NAMALWA (cell line): ENCODE measurements around the gene KIF7.

Experiments
- DNase-seq: peaks from one replicate; pipeline ENCODE4 v3.0.0-alpha.2; 2015; ENCODE audit warnings: low spot score

Gene KIF7

GRCh38 chr15:89669309-89669865, 14.1 kb upstream of the KIF7 start:
- DNase-seq: no peak

DNA sequence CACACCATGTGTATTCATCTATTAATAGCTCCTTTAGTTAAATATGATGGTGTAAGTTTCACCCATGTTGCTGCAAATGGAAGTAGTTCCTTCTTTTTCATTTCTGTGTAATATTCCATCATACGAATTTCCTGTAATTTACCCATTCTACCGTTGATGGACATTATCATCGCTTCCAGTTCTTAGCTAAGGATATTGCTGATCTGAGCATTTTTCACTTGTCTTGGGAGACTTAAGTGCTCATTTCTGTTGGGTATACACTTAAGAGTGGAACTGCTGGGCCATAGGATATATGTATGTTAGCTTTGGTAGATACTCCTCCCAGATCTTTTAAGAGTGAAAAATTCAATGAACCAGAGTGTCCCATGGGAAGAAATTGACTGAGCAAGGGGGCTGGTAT, 12.9 kb upstream of the KIF7 start:
- no peak for DNase-seq

- DNase-seq: no peak
Observed at GRCh38 chr15:89667706-89667960, 12.4 kb upstream of the KIF7 start.

GRCh38 chr15:89666858-89667705, 11.8 kb upstream of the KIF7 start:
- DNase-seq: no peak

DNA sequence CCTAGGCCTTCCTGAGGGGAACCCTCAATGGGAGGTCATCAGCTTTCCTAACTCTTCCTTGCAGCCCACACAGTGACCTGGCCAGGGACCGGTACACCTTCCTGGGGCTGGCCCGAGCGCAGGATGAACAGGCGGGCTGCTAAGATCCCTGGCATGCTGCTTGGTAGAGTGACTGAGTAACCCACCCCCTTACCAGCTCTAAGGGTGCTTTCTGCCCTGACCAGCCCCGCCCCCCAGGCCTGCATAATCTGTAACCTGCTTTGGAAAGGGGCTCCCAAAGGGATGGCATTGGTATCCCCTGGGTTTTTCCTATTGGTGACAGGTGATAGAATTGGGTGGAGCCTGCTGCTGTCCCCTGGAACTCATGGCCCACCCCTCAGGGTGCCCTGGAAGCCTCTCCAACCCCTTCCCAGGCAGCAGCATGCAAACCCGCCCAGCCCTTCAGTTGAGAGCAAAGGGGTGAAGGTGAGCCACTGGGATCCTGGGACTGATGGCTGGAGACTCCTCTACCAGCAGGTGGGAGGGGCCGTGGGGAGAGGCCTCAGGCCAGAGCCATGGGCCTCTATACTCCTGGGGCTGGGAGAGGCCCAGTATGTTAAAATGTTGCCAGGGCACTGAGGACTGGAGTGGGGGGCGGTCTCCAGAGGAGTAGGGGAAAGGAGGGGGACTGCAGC, 11.1 kb upstream of the KIF7 start:
- no peak for DNase-seq

DNA sequence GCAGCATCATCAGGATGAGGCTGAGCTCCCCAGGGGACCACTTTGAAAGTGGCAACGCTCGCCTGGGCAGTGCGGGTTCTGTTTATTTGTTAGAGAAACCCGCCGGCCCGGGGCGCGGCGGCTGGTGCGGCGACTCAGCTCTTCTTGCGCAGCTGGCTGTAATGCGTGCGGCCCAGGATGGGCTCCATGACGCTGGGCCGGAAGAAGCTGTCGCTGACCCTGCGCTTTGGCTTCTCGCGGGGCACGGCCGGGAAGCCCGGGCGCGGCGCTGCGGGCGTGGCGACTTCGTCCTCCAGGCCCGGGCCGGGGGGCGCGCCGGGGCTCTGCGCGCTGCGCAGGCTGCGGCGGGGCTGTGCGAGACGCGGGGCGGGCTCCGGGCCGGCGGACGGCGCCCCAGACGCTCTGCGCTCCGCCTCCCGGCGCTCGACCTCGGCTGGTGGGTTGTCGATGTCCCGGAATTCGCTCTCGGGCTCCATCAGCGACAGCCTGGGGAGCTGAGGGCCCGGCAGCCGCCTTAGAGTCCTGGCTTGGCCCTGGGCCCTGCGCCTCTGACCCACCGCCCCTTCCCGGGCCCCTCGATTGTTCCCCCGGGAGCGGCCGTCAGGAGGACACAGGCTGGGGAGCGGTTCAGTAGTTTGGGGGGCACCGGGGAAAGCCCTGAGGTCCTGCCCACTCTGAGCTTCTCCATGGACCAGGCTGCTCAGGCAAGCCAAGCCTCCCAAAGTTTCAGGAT, 10.3 kb upstream of the KIF7 start:
- no peak for DNase-seq

- DNase-seq: no peak
Observed at GRCh38 chr15:89664441-89665350, 9.4 kb upstream of the KIF7 start.

DNA sequence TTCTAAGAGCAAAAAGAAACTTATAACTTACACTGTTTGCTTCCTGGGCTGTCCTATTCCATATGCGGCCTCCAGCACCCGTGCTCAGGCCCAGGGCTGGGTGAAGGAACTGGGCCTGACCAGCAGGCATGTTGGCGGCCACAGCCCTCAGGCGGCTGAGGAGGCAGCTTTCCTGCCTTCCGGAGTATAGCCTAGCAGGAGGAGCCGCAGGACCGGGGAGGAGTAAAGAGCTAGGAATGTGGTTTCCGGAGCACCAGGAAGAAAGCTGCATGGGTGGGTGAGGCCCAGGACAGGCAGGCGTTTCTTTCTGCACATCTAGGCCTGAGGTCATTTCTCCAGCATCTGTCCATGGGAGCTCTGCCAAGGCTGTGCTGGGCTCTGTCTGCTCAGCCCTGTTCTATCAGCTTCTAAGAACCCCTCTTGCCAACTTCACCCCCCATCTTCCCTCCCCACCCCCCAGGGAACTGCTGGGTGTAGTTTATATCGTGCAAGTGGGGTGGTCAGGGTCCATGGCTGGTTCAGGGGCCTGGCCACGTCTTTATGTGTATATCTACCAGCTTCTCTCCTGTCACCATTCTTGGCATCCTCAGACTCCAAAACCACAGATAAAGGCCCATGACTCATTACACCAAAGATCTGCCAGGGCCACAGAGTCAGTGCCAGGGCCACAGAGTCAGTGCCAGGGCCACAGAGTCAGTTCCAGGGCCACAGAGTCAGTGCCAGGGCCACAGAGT, 7.8 kb upstream of the KIF7 start:
- no peak for DNase-seq

DNA sequence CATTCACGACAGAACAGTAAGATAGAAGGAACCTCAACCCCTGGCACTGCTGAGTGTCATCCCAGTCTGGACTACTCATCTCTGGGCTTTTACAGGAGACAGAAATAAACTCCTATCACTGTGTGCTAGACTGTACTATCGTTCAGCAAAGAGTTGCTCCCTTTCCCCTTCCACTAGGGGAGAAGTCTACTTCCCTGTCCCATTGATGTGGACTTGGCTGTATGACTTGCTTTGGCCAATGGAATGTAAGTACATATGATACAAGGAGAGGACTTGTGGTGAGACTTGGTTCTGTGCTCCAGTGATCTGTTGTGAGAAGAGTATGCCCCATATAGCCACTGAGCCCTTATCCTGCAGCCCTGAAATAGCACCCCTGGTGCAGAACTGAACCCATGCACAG, 5.3 kb upstream of the KIF7 start:
- DNase-seq: no peak

DNA sequence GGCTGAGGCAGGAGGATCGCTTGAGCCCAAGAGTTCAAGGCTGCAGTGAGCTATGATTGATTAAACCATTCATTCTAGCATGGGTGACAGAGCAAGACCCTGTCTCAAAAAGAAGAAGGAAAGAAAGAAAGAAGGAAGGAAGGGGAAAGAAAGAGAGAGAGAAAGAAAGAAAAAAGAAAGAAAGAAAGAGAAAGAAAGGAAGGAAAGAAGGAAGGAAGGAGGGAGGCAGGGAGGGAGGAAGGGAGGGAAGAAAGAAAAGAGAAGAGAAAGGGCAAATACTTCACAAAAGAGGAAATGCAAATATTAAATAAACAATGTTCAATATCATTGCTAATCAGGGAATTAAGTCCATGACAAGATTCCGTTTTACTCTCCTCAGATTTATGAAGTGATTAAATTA, 4.0 kb upstream of the KIF7 start:
- no peak for DNase-seq

- DNase-seq: no peak
Observed at GRCh38 chr15:89657686-89658200, 2.5 kb upstream of the KIF7 start.

- DNase-seq: no peak
Observed at GRCh38 chr15:89656116-89656815, 999 bp upstream of the KIF7 start.

DNA sequence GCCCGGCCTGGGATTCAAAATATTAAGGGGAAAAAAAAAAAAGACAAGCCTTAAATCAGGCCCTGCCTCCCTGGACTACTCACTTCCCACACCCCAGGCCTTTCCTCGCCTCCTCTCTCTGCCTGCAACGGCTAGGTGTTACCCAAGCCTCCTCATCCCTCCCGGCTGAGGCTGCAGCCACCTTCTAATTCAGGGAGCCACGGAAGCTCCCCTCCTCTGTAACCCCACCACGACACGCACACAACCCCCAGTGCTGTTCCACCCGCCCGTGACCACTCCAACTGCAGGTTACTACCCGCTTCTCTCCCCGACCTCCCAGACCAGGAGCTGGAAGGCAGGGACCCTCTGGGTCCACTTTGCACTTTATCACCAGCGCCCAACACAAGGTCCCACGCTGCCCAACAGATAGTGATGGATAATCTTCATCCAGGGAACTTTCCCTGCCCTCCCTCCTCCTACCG, 936 bp downstream of the KIF7 start:
- no peak for DNase-seq

DNA sequence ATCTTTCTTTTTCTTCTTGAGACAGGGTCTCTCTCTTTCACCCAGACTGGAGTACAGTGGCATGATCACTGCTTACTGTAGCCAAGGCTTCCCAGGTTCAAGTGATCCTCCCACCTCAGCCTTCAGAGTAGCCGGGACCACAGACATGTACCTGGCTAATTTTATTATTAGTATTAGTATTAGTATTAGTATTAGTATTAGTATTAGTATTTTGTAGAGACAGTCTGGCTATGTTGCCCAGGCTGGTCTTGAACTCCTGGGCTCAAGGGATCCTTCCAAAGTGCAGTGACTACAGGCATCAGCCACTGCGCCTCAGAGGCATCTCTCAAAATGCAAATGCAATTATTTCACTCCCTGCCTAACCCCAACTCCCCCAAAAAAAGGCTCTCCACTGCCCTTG, 1.7 kb downstream of the KIF7 start:
- no peak for DNase-seq

DNA sequence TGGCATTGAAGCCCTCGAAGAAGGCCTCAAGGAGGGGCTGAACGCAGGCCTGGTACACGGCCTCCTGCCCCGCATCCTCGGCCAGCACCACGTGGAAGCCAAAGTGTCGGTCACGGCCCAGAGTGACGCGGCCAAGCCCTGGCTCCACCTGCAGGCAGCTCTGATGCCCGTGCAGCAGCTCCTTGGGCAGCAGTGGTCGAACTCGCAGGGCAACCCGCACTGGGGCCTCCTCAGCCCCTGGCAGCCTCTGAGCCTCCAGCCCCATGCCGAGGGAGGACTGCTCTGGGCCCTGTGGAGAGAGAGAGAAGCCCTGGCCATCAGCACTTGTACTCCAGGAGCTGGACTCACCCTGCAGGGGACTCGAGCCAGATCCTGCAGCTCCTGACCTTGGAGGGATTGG, 2.6 kb downstream of the KIF7 start:
- DNase-seq: no peak

DNA sequence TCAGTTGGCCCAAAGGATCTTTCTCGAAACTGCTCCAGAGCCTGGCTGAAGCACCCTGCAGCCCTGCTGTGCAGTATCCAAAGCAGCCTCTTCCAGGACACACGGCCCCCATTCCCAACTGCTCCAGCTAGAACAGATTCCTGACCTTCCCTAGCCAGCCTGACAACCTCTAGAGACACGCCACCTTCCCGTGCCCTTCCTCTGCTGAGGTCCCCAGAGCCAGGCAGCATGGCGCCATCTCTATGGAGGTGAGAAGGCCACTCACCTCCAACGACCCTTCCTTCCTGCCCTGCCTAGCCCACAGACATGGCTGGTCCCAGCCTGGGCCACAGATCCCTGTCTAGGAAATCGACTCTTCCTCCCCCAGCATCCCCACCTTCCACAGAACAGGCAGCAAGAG, 3.1 kb downstream of the KIF7 start:
- no peak for DNase-seq

DNA sequence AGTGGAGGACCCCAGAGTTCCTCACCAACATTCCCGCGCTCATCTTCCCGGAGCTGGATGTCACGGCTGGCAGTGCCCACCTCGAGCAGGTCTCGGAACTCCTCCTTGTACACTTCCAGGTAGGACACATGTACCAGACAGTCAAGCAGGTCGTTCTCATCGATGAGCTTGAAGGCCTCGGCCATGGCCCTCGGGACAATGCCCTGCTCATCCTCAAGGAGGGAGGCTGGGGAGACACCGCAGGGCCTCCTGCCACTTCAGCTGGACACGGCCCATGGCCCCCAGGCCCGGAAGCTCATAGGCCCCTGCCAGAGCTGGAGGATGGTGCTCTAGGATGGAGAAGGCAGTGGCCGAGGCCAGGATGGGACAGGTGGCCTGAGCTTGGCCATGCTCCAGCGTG, 5.6 kb downstream of the KIF7 start:
- no peak for DNase-seq

DNA sequence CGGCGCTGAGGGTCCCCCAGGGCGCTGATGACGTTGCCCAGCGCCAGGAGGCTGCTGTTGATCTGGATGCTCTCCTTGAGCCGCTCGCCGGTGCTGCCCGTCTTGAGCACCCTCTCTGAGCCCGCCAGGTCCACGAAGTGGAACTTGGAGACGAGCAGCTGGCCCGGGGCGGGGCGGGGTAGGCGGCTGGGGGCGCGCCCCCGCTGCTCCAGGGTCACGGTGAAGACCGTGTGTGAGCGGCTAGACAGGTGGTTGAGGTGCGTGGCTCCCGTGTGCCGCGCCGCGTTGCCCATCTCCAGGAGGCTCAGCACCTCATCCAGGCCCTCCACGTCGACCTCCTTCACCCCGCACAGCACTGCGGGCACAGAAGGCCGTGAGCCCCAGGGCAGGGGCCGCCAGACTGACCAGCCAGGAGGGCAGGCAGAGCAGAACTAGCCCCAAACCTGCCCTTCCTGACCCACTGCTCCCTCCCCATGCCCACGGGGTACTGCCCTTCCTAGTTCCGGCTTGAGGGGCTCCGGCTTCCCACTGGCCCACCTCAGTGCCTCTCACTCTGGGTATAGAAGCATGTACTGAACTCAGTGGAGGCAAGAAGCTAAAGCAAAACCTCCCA, 6.1 kb downstream of the KIF7 start:
- no peak for DNase-seq

DNA sequence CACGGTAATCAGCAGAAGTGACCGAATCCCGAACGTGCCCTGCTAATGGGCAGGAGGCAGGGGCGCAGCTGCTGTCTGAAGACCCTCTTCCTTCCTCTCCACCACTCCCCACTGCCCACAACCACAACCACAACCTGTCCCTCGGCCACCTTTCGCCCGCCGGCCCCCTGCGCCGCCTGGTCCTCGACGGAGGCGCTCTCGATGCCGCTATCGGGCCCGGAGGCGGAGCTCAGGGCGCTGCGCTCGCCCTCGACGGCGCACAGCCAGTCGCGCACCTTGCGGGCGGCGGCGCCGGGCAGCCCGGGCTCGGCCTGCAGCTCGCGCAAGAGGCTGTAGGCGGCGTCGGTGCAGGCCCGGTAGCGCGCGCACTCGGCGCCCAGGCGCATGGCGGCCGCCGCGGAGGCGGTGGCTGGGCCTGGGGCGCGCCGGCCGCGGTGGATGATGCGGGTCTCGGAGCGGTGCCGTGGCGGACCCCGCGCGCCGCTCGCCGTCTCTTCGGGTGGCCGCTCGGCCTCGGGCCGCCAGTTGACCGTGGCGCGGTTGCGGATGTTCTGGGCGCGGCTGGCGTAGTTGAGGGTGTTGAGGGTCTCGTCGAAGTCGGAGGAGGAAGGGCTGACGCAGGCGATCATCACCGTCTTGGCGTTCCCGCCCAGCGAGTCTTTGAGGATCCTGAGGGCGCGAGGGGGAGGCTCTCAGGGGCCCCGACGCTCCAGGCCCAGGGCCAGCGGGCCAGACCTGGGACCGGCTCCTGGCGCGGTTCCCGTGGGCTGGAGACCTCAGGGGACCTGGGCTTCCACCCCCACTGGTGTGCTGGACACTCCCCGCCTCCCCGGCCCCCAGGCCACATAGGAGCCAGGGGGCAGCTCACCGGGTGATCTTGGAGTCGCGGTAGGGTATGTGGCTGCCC, 6.9 kb downstream of the KIF7 start:
- DNase-seq: no peak
